Activated CD4-positive, alpha-beta memory T cell treated with anti-CD3 and anti-CD28 coated beads, Interleukin-2, amount 10 ng/mL, durations not matched to agents 7 days and 5 days (primary cell): ENCODE data around the gene GCFC2. TPM values are rescaled to one million over a fixed set of nuclear protein-coding genes. Genes with fewer than 3 reads are reported as not detected.
"Not testable (repeated sequence)": the region's sequence is repeated elsewhere in the genome, so short reads cannot be mapped to it uniquely, and the experiment has no call there.

ENCODE experiments used
- CTCF ChIA-PET: fragments of 350-600 bp; sonication (Branson Sonifier 250); formaldehyde crosslinking; loops from one replicate; lab custom pipeline; 2021; ENCODE audit warnings: antibody characterized with exemption, inconsistent platforms; lab: Charles Lee
- POLR2A ChIA-PET: fragments of 350-600 bp; sonication (Branson Sonifier 250); formaldehyde crosslinking; loops from one replicate; lab custom pipeline; 2021; ENCODE audit warnings: antibody characterized with exemption; lab: Charles Lee
- DNase-seq: peaks from one replicate; pipeline ENCODE4 v3.0.0-alpha.2; 2020
- H3K27ac Mint-ChIP-seq: one replicate; pipeline ENCODE4 v1.8.0; 2021; ENCODE audit warnings: mild to moderate bottlenecking, mixed read lengths
- H3K27me3 Mint-ChIP-seq: one replicate; pipeline ENCODE4 v1.8.0; 2021; ENCODE audit warnings: mixed read lengths
- H3K36me3 Mint-ChIP-seq: one replicate; pipeline ENCODE4 v1.8.0; 2021; ENCODE audit warnings: low read depth, mixed read lengths
- H3K4me1 Mint-ChIP-seq: one replicate; pipeline ENCODE4 v1.8.0; 2021; ENCODE audit warnings: mixed read lengths
- H3K4me3 Mint-ChIP-seq: one replicate; pipeline ENCODE4 v1.8.0; 2021; ENCODE audit warnings: mild to moderate bottlenecking, mixed read lengths
- H3K9me3 Mint-ChIP-seq: one replicate; pipeline ENCODE4 v1.8.0; 2021; ENCODE audit warnings: mixed read lengths
- total RNA-seq, 2 experiments: library from RNA; stranded (reverse); gene quantifications; one replicate each; pipeline ENCODE4 v1.2.3, GENCODE V29; 2021

Gene GCFC2
- 10 to 100 TPM; 20.4 to 21.6 TPM for total RNA-seq

- ChIA-PET POLR2A (interaction anchor here (0.6 to 2.8 kb wide), 8 partner anchors 11 to 1056 kb away, joined by 3 to 11 read pairs (median 3); partner anchors contain the start of genes MRPL19 and SEMA4F), CTCF (interaction anchor here (0.7 to 2.7 kb wide), 3 partner anchors 33 to 70 kb away, joined by 3 to 7 read pairs (median 7); no protein-coding TSS in a partner anchor)
- peaks cover 1% of the 10 kb centered on the region for H3K27me3 Mint-ChIP-seq
- H3K27ac Mint-ChIP-seq: peak within 1 kb of the TSS; percentile 92
- peaks cover 34% of the 10 kb centered on the region for H3K4me1 Mint-ChIP-seq
- H3K36me3 Mint-ChIP-seq: peaks cover 9% of the 10 kb centered on the region
- peak; percentile 87 for DNase-seq
- no peaks in the 10 kb centered on the region for H3K9me3 Mint-ChIP-seq
- peak within 1 kb of the TSS; percentile 88 for H3K4me3 Mint-ChIP-seq
Measured at GRCh38 chr2:75710577-75711253, at the start of gene GCFC2. GCFC2 (minus strand) TSS chr2:75710915; CDS start chr2:75710855, 60 bp downstream.

GRCh38 chr2:75752828-75753227 lies 42.1 kb upstream of the GCFC2 start:
- no peaks in the 10 kb centered on the region for H3K9me3 Mint-ChIP-seq
- ChIA-PET CTCF (no interaction called here), POLR2A (no interaction called here)

DNA sequence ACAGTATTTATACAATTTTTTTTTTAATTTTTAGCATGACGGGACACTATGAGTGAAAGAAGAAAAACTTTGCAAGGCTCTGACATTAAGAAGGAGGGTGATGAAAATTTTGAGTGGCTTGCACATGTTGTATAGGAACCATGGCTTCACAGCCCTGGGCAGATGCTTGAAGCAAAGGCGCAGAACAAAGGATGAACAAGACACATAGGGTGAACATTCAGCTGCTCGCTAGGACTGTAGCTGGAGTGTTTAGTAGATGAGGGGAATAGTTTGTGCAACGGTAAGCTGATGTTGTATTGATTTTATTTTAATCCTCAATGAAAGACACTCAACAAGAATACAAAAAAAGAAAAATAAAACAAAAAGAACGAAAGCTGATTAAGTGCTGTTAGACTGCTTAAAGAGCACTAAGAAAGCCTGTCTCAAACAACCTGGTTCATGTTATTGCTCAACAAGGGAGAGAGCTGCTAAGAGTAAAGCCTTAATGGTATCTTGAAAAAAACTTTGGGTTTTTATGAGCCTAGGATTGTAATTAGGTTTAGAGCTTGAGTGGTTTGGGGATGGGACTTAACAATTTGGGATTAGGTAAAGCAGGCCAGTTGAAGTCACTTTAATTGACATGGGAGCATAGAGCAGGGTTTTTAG lies 41.2 kb upstream of the GCFC2 start:
- Mint-ChIP-seq H3K4me1 (no peaks in the 10 kb centered on the region), H3K27ac (no peak overlapping the region), H3K9me3 (no peaks in the 10 kb centered on the region), H3K36me3 (no peaks in the 10 kb centered on the region), H3K27me3 (peaks cover 7% of the 10 kb centered on the region), H3K4me3 (no peak overlapping the region)
- CTCF ChIA-PET: no interaction called here
- DNase-seq: no peak
- POLR2A ChIA-PET: no interaction called here

More at GRCh38 chr2:75752828-75753227, 42.1 kb upstream of the GCFC2 start:
- H3K27ac Mint-ChIP-seq: no peak overlapping the region
- DNase-seq: no peak
- H3K4me3 Mint-ChIP-seq: no peak overlapping the region
- H3K4me1 Mint-ChIP-seq: no peaks in the 10 kb centered on the region
- H3K27me3 Mint-ChIP-seq: peaks cover 7% of the 10 kb centered on the region
- H3K36me3 Mint-ChIP-seq: no peaks in the 10 kb centered on the region

GRCh38 chr2:75751360-75751759 lies 40.6 kb upstream of the GCFC2 start:
- ChIA-PET CTCF (no interaction called here), POLR2A (no interaction called here)
- DNase-seq: no peak
- Mint-ChIP-seq H3K27ac (no peak overlapping the region), H3K4me3 (no peak overlapping the region), H3K9me3 (no peaks in the 10 kb centered on the region), H3K36me3 (no peaks in the 10 kb centered on the region), H3K4me1 (no peaks in the 10 kb centered on the region), H3K27me3 (peaks cover 7% of the 10 kb centered on the region)

GRCh38 chr2:75737961-75738360 lies 27.2 kb upstream of the GCFC2 start:
- H3K27ac Mint-ChIP-seq: no peak overlapping the region
- CTCF ChIA-PET: no interaction called here
- no peaks in the 10 kb centered on the region for H3K4me1 Mint-ChIP-seq
- peaks cover 5% of the 10 kb centered on the region for H3K27me3 Mint-ChIP-seq
- DNase-seq: no peak
- no peak overlapping the region for H3K4me3 Mint-ChIP-seq
- H3K9me3 Mint-ChIP-seq: no peaks in the 10 kb centered on the region
- POLR2A ChIA-PET: no interaction called here
- no peaks in the 10 kb centered on the region for H3K36me3 Mint-ChIP-seq

DNA sequence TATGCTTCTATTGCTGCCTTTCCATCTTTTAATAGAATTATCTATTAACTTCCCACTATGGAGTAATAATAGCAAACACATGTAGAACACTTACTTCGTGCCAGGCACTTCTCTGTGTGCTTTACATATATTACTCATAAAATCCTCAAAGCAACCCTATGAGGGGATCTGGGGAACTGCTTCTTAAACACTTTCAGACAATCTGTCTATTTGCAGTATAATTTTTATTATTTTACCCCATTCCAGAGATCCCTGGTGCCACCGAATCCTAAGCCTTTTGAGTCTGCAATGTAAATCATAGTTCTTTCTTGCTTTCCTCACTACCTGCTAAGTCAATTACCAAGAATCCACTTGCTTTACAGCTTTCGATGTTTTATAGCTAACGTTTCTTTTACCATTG lies 25.6 kb upstream of the GCFC2 start:
- POLR2A ChIA-PET: no interaction called here
- no peaks in the 10 kb centered on the region for H3K9me3 Mint-ChIP-seq
- CTCF ChIA-PET: no interaction called here
- peaks cover 5% of the 10 kb centered on the region for H3K27me3 Mint-ChIP-seq
- H3K4me3 Mint-ChIP-seq: no peak overlapping the region
- no peak overlapping the region for H3K27ac Mint-ChIP-seq
- no peak for DNase-seq
- H3K36me3 Mint-ChIP-seq: no peaks in the 10 kb centered on the region
- no peaks in the 10 kb centered on the region for H3K4me1 Mint-ChIP-seq

GRCh38 chr2:75729861-75730260 lies 19.1 kb upstream of the GCFC2 start:
- CTCF ChIA-PET: no interaction called here
- Mint-ChIP-seq H3K9me3 (no peaks in the 10 kb centered on the region), H3K36me3 (no peaks in the 10 kb centered on the region), H3K4me1 (no peaks in the 10 kb centered on the region), H3K27me3 (peaks cover 16% of the 10 kb centered on the region), H3K27ac (no peak overlapping the region), H3K4me3 (no peak overlapping the region)
- POLR2A ChIA-PET: no interaction called here
- no peak for DNase-seq

- ChIA-PET CTCF (no interaction called here), POLR2A (no interaction called here)
- H3K9me3 Mint-ChIP-seq: no peaks in the 10 kb centered on the region
- H3K36me3 Mint-ChIP-seq: no peaks in the 10 kb centered on the region
- no peak overlapping the region for H3K27ac Mint-ChIP-seq
- H3K4me1 Mint-ChIP-seq: no peaks in the 10 kb centered on the region
- DNase-seq: no peak
- H3K27me3 Mint-ChIP-seq: peaks cover 19% of the 10 kb centered on the region
- H3K4me3 Mint-ChIP-seq: no peak overlapping the region
Measured at GRCh38 chr2:75728614-75729419, 18.1 kb upstream of the GCFC2 start.

- ChIA-PET POLR2A (no interaction called here), CTCF (no interaction called here)
- no peaks in the 10 kb centered on the region for H3K9me3 Mint-ChIP-seq
- no peak overlapping the region for H3K27ac Mint-ChIP-seq
- no peaks in the 10 kb centered on the region for H3K36me3 Mint-ChIP-seq
- H3K27me3 Mint-ChIP-seq: peaks cover 36% of the 10 kb centered on the region
- no peak overlapping the region for H3K4me3 Mint-ChIP-seq
- no peaks in the 10 kb centered on the region for H3K4me1 Mint-ChIP-seq
- no peak for DNase-seq
Measured at GRCh38 chr2:75722687-75723086, 12.0 kb upstream of the GCFC2 start.

- Mint-ChIP-seq H3K27ac (no peak overlapping the region), H3K9me3 (no peaks in the 10 kb centered on the region), H3K4me1 (no peaks in the 10 kb centered on the region), H3K27me3 (peaks cover 26% of the 10 kb centered on the region), H3K36me3 (no peaks in the 10 kb centered on the region), H3K4me3 (no peak overlapping the region)
- ChIA-PET POLR2A (no interaction called here), CTCF (no interaction called here)
- DNase-seq: no peak
Measured at GRCh38 chr2:75720525-75720924, 9.8 kb upstream of the GCFC2 start.

GRCh38 chr2:75719616-75720015 lies 8.9 kb upstream of the GCFC2 start:
- no peaks in the 10 kb centered on the region for H3K9me3 Mint-ChIP-seq
- CTCF ChIA-PET: no interaction called here
- POLR2A ChIA-PET: no interaction called here

GRCh38 chr2:75716406-75716805 lies 5.7 kb upstream of the GCFC2 start:
- Mint-ChIP-seq H3K4me3 (no peak overlapping the region), H3K36me3 (no peaks in the 10 kb centered on the region), H3K9me3 (no peaks in the 10 kb centered on the region), H3K27ac (no peak overlapping the region), H3K27me3 (peaks cover 14% of the 10 kb centered on the region), H3K4me1 (peaks cover 3% of the 10 kb centered on the region)
- ChIA-PET CTCF (interaction anchor here (0.8 kb wide), 1 partner anchor 75 kb away, joined by 3 read pairs; no protein-coding TSS in a partner anchor), POLR2A (interaction anchor here (0.9 kb wide), 1 partner anchor 16 kb away, joined by 3 read pairs; no protein-coding TSS in a partner anchor)
- no peak for DNase-seq

More at GRCh38 chr2:75719616-75720015, 8.9 kb upstream of the GCFC2 start:
- Mint-ChIP-seq H3K4me1 (peaks cover 2% of the 10 kb centered on the region), H3K27me3 (peaks cover 27% of the 10 kb centered on the region), H3K36me3 (no peaks in the 10 kb centered on the region), H3K27ac (no peak overlapping the region), H3K4me3 (no peak overlapping the region)
- DNase-seq: no peak

- H3K36me3 Mint-ChIP-seq, DNase-seq, H3K9me3 Mint-ChIP-seq, H3K27me3 Mint-ChIP-seq: not testable (repeated sequence)
- Mint-ChIP-seq H3K27ac (peak overlapping the region; percentile 92), H3K4me1 (peaks cover 27% of the 10 kb centered on the region), H3K4me3 (peak overlapping the region; percentile 88)
- ChIA-PET CTCF (interaction anchor here (0.7 to 2.7 kb wide), 4 partner anchors 33 to 71 kb away, joined by 3 to 7 read pairs (median 5); no protein-coding TSS in a partner anchor), POLR2A (interaction anchor here (1.3 kb wide), 2 partner anchors 10 to 62 kb away, joined by 3 read pairs; no protein-coding TSS in a partner anchor)
Measured at GRCh38 chr2:75711590-75711989, 875 bp upstream of the GCFC2 start.
